Measurements from ENCODE around the gene PRKAR2B.
A peak's percentile ranks its signal among the peaks of the same experiment; 100 is the strongest.
"Not testable (repeated sequence)": the region's sequence is repeated elsewhere in the genome, so short reads cannot be mapped to it uniquely, and the experiment has no call there.

The PRKAR2B gene

DNA sequence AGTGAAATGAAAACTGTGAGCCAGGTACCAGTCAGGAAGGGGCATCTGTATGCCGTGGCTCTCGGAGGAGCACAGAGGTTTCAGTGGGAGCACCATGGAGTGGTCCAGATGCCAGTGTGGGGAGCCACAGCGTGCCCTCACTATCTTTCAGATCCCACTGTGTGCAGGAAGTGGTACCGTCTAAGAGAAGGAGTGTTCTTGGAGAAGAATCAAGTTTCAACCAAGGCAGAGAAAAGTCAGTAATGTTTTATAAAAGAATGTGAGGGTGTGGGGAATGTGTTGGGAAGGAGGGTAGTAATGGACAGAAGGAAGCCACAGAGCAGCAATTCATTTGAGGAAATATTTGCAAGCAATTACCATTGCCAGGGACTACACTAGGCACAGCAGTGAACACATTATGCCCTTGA is 35.6 kb downstream of the PRKAR2B start:
- no peak for DNase-seq

DNA sequence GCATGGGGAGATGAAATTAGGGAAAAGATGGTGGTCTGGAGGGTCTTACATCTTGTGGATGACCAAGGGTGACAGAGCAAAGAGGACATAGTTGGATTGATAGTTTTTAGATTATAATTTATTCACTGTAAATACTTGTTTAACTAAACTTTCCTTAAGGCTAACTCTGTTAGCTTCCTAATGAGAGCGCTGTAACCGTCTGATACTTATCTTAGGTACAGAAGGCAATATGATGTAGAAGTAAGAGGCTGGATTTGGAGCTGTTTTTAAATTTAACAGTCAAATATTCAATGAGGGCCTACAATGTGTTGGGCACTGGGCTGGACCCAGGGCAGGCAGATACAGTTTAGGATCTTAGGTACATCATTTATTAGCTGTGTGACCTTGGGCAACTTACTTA is 36.0 kb downstream of the PRKAR2B start:
- no peak for DNase-seq

- no peak for DNase-seq
Observed at GRCh38 chr7:107085180-107085579, 40.7 kb downstream of the PRKAR2B start.

DNA sequence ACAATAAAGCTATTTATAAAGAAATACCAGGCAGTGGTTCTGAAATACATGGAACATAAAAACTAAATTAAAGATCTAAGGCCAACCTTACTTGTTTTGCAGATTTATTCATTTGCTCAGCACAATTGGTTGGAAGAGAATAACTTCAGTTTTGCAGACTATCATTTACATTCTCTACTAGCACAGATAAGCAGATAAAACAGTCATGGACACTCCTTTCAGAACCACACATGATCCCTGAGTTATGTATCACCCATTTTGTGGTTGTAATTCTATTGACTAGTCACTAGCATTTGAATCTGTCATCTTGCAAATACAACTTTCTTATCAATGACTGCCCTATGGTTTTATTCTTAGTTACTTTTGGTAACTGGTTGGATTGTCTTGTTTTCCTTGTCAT is 45.1 kb downstream of the PRKAR2B start:
- no peak for DNase-seq

DNA sequence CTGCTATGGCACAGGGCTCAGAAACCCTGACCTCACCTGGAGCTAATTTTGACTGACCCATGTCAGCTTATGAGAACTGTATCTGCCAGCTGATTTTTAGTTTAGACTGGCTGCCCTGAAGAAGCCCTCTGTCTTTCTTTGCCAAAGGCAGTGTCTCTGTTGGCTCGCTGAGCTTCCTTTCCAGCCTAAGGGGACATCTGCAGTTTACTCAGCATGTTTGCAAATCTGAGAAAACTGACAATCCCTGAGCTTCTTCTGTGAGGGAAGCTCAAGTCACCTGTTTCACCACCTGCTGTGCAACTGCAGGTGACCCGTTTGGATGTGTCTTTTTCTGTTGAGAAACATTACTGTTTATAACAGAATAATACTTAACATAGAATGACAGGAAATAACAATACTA is 46.0 kb downstream of the PRKAR2B start:
- DNase-seq, result no peak

- DNase-seq, result no peak
Observed at GRCh38 chr7:107091306-107091705, 46.8 kb downstream of the PRKAR2B start.

GRCh38 chr7:107093671-107094070 is 49.2 kb downstream of the PRKAR2B start:
- DNase-seq, result not testable (repeated sequence)

- not testable (repeated sequence) for DNase-seq
Observed at GRCh38 chr7:107099154-107099553, 54.6 kb downstream of the PRKAR2B start.

DNA sequence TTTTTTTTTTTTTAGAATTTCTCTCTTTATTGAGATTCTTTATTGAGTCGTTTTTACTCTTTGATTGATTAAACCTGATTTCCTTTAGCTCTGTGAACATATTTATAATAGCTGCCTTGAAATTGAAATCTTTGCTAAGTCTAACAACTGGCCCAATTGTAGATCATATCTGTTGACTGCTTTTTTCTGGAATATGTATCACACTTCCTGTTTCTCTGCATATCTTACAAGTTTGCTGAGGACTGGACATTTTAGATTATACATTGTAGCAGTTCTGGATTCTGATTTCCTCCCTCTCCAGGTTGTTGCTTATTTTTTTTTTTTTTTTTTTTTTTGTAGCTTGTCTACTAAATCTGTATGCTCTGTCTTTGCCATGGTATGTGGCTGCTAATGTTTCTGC is 56.3 kb downstream of the PRKAR2B start:
- no peak for DNase-seq

DNA sequence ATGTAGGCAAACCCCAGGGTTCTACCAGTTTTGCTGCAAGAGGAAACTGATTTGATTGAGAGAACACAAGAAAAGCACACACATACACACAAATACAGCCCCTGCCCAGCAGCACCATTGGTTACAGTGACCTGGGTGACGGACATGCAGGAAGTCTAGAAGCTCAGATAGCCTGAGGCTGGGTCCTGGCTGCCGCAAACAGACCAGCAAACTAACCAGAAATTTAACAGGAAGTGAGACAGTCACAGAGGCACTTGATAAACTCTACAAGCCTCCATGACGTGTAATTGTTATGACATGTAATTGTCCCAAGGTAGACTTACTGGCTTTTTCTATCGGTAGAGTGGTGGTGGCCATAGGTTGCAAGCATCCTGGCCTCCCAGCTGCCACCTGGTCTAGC is 58.9 kb downstream of the PRKAR2B start:
- no peak for DNase-seq

GRCh38 chr7:107104801-107105200 is 60.3 kb downstream of the PRKAR2B start:
- no peak for DNase-seq

DNA sequence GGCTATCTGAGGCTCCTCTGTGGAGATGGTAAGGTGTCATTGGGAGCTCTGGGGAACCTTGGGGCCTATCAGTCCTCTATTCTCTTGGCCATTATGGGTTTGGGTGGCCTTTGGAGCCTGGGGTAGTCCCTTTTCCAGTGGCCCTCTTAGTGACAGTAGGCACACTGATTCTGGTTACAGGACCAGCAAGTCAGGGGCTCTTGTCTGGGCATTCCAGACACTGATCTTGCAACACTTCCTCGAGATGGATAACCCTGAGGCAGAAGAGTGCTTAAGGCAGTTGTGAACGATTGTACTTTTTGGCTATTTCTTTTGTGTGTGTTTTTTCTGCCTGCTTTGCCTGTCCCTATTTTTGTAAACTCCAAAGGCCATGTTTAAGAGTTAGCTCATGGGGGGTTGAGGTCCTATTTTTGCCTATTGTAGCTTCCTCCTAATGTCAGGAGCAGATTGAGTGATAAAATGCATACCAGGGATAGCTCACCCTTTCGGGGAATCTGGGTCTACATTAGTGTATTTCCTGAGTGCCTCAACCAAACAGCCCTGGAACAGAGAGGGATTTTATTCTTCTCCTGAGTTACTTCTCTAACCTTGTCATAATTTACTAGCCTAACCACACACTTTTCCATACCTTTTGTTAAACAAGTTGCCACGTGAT is 61.2 kb downstream of the PRKAR2B start:
- DNase-seq, result no peak

DNA sequence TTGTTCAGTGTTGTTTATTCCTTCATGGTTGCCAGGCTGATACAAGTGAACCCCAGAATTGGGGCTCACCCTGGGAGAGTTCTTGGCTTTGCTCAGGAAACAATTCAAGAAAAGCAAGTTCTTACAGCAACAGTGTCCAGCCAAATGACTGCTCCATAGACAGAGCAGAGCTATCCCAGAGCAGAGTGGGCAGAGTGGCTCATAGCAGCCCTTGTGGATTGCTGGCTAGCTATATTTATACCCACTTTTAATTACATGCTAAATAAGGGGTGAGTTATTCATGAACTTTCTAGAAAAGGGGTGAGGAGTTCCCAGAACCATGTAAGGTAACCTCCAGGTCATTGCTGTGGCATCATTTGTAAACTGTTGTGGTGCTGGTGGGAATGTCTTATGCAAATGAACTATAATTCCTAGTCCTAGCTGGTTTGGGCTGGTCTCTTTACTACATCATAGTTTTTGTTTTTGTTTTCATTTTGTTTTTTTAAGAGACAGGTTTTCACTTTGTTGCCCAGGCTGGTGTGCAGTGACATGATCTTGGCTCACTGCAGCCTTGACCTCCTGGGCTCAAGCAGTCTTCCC is 64.4 kb downstream of the PRKAR2B start:
- DNase-seq, result no peak

- no peak for DNase-seq
Observed at GRCh38 chr7:107109955-107110354, 65.5 kb downstream of the PRKAR2B start.

DNA sequence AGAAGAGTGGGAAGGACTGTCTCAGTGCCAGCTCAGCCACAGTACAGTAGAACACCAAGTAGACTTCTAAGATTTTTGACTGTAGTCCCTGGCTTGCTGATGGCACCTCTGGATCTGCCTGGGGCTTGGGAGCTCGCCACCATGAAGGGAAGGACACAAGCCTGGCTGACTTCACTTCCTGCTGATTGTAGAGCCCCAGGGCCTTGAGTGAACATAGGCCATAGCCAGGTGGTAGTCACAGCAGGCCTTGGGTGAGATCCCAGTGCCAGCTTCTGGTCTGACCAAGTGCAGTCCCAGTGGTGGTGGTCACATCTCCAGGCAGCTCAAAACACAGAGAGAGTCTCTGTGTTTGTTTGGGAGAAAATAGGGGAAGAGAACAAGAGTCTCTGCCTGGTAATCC is 66.7 kb downstream of the PRKAR2B start:
- DNase-seq, result no peak

DNA sequence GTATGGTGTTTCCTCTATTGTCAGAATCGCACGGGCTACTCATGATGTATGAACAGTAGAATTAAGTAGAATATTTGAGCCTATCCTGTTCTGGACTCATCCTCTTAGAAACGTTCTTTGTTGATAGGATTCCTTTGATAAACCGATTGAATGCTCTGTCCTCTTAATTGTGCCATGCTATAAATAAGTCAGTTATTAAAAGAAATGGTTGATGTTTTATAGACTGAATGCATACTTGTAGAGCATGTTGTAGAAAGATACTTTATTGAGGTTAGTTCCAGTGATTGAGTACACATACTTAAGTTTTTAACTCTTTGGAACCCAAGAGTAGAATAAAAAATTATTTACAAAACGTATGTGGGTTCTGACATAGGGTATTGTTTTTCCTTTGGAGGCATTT is 69.4 kb downstream of the PRKAR2B start:
- DNase-seq, result no peak

DNA sequence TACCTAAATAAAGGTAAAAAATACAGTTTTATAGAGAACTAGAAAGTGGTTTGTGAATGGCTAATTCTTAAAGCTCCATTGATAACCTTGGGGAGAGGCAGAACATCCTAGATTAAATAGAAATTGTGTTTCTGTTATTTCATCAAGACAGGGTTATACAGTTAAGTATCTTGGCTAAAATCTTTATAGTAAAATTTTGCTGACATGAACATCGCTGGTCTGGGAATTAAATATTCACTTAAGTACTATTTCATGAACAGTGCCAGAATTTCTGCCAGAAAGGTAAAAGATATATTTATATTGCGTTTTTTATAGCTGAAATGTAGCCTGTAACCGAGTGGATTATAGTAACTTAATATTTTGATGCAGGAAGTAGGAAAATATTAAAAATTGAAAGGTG is 70.6 kb downstream of the PRKAR2B start:
- DNase-seq, result no peak

DNA sequence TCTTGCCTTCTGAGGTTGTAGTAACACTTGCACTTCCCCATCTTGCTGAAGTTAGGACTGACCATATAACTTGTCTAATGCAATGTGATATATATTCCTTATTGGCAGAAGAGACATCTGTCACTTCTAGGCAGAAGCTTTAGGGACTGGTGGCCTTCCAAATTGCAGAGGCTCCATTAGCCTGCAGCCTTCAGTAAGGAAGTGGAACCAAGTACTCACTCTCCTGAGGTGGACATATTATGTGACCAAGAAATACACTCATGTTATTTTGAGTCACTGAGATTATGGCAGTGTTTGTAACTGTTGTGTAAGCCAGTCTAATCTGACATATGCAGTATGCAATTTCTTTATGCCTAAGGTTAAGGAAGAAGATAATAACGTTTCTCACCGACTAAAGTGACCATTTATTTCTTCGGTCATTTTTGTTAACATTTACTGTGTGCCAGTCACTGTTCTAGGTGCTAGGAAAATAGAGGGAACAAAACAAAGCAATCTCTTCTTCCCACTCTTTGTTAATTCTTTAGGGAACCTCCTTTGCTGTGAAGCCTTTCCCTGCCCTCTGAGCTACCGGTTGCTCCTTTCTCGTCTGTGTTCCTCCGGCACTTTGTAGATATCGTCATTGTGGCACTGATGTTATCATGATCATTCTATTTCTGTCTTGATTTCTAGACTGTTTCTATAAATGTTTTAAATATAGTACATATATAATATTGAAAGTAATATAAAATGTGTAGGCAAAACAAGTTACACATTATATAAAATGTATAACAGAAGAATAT is 71.4 kb downstream of the PRKAR2B start:
- no peak for DNase-seq

DNA sequence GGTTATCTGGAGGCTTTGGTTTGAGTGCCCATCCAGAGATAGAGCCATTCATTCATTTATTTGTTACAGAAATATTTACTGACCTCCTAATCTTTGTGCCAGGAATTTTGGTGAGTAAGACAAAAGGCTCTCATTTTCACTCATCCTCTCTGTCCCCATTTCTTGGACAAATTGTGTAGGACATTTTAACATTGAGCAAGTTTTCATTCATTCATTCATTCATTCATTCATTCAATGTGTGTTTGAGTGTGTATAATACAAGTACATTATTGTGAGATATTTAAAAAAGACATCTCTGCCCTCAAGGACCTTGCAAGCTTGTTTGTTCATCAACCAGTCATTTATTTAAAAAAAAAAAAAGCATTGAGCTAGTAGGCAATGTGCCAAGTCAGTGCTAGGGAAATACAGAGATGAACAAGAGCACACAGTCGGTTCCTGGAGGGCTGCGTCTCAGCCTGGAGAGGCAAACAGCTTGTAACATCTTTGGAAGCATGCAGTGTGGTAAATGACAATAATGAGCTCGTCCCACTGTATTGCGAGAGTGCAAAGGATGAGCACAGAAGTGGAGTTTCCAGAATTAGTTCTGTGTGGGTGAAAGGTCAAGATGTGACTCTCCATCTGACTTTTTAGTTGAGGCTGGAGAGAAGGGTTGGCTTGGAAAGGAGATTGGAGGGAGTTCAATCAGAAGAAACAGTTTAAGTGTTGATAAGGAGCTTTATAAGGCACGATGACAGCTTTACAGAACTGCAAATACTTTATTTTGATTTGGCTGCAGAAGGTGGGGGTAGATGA is 73.8 kb downstream of the PRKAR2B start:
- no peak for DNase-seq

DNA sequence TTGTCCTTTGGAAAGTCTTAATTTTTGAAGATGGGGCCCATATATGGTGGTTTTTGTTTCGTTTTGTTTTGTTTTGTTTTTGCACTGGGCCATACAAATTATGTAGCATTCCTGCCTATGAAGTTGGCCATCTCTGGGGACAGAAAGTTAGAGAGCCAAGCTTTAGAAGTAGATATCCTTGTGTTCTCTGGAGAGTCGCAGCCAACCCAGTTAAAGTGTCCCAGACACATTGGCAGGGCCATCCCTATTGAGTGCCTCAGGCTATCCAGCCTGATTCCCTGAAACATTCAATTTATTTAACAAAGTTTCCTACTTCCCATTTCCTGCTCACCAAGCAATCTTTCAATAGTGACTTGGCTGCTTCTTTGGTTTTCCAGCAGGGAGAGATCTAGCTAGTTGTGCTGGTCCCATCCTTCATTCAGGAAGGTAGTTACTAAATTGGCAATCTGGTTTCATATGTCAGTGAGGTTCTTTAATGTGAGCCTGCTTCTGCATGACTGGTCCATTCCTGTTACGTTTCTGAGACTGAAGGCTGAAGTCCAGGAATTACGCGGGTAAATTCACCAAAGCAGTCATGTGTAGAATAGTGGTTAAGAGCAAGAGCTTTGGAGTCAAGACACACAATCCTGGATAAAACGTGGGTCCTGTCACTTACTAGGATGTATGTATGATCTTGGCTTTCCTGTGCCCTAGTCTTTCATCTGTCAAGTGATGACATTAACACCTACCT is 75.0 kb downstream of the PRKAR2B start:
- no peak for DNase-seq

- no peak for DNase-seq
Observed at GRCh38 chr7:107122486-107122911, 78.0 kb downstream of the PRKAR2B start.

- no peak for DNase-seq
Observed at GRCh38 chr7:107123392-107123791, 78.9 kb downstream of the PRKAR2B start.

DNA sequence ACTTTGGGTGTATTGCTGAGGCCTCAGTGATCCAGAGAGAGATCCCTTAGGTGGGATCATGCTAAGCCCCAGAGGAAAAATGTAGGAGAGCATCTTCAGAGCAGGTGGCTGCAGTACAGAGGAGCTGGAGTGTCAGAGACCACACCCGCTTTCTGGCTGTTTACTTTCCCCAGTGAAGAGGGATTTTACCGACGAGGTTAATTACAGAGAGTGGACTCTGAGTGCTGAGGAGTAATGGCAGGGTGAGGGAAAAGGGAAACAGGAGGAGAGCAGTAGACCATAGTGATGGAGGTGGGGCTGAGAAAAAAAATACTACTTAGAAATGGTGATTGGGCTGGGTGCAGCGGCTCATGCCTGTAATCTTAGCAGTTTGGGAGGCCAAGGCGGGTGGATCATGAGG is 81.0 kb downstream of the PRKAR2B start:
- DNase-seq, result peak; percentile 97
